ENCODE measurements around the gene CCDC85C. TPM values are rescaled to one million over a fixed set of nuclear protein-coding genes. Genes with fewer than 3 reads are reported as not detected.

CCDC85C gene
- total RNA-seq, 1 experiment from 2014 or later, result 42.3 TPM

- TF ChIP-seq SRF (IDR thresholded peaks at IDR 0.05; ENCODE audit: low read depth), result no peak
Observed at GRCh38 chr14:99634443-99634842, 30.4 kb upstream of the CCDC85C start (continued).

DNA sequence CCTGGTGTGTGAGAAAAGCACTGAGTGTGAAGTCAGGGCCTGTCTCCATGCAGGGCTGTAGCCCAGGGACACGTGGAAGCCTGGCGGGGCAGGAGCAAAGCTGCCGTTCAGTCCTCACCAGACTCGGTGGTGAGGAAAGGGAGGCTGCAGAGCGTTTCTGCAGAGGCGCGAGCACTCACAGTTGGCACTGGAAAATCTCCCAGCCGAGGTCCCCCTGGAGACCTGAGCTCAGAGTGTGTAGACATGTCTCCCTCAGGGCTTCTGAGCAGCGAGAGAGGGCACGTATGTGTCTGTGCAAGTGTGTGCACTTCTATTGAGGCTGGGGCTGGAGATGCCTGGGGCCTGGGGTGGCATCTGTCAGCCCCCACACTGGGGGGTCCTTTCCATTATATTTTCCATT lies 29.9 kb upstream of the CCDC85C start:
- Histone ChIP-seq H3K36me3 (ENCODE audit: control insufficient read depth in 1 of 2, insufficient read depth in 2 of 2, low read length in 2 of 2) (no peaks in the 10 kb centered on the region), H3K4me1 (ENCODE audit: control insufficient read depth in 1 of 2, insufficient read depth in 2 of 2, low read length in 2 of 2) (peaks cover 0 to 3% of the 10 kb centered on the region in 2 experiments; a peak in 2 of 4 replicates), H3K9me3 (ENCODE audit: control insufficient read depth in 1 of 2, insufficient read depth in 1 of 2, low read depth in 1 of 2, low read length in 2 of 2) (no peaks in the 10 kb centered on the region), H3K4me3 (replicated peaks in 1 of 2; ENCODE audit: low read depth in 1 of 2, low read length in 2 of 2) (no peak overlapping the region), H3K9ac (ENCODE audit: low read length) (no peak overlapping the region), H3K79me2 (ENCODE audit: insufficient read depth, low read length) (no peaks in the 10 kb centered on the region), H3K4me2 (ENCODE audit: low read length) (no peak overlapping the region), H3K27ac (ENCODE audit: low read depth, low read length) (no peak overlapping the region), H3K9me2 (ENCODE audit: insufficient read depth) (no peaks in the 10 kb centered on the region), H2AFZ (ENCODE audit: low read depth, low read length, poor library complexity, severe bottlenecking) (no peak overlapping the region), H3K27me3 (ENCODE audit: insufficient read depth, low read length) (no peaks in the 10 kb centered on the region), H4K20me1 (ENCODE audit: insufficient read depth) (no peaks in the 10 kb centered on the region)
- BruUV-seq (replicated peaks), result no TSS peak
- ChIA-PET CTCF (no interaction called here), POLR2A (no interaction called here), RAD21 (ENCODE audit: low non-redundant PET in 1 of 2, low total read pairs in 2 of 2, uncharacterized antibody in 2 of 2, unreplicated experiment in 2 of 2) (no interaction called here)
- intact Hi-C loops (cut with micrococcal nuclease), result no loop called here
- DNase-seq (ENCODE audit: low read depth, low spot score) (no peak), ATAC-seq (no peak)
- TF ChIP-seq CEBPB (IDR thresholded peaks at IDR 0.05; ENCODE audit: low read depth) (no peak), ZBTB33 (IDR thresholded peaks at IDR 0.05; ENCODE audit: extremely low read depth, insufficient replicate concordance, low read length) (no peak), SP1 (IDR thresholded peaks at IDR 0.05; ENCODE audit: low read depth) (no peak), POLR2A (IDR thresholded peaks at IDR 0.05; ENCODE audit: borderline replicate concordance, extremely low read depth, insufficient read depth, insufficient read length) (no peak), EZH2 (IDR thresholded peaks at IDR 0.05) (no peak), FOSL1 (IDR thresholded peaks at IDR 0.05; ENCODE audit: low read depth) (no peak), TCF7L2 (IDR thresholded peaks at IDR 0.05; ENCODE audit: borderline replicate concordance, extremely low read depth, insufficient read depth, insufficient read length) (no peak), ELF1 (IDR thresholded peaks at IDR 0.05; ENCODE audit: borderline replicate concordance, low read depth) (no peak), JUND (IDR thresholded peaks at IDR 0.05) (no peak), ZNF274 (IDR thresholded peaks at IDR 0.05; ENCODE audit: low read depth, low read length) (no peak), EGR1 (IDR thresholded peaks at IDR 0.05; ENCODE audit: low read depth) (no peak), CBX3 (IDR thresholded peaks at IDR 0.05; ENCODE audit: low read depth) (no peak)
- TF ChIP-seq, protein P1, sequence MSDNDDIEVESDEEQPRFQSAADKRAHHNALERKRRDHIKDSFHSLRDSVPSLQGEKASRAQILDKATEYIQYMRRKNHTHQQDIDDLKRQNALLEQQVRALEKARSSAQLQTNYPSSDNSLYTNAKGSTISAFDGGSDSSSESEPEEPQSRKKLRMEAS (IDR thresholded peaks at IDR 0.05), result no peak

Data from HCT116 (cell line).